Superior temporal gyrus (tissue), 1 donor: ENCODE measurements around the gene UMPS.

Experiments used
- DNase-seq: peaks from one replicate; pipeline ENCODE4 v3.0.0-alpha.2; 2016; ENCODE audit errors: extremely low spot score

The UMPS gene

DNA sequence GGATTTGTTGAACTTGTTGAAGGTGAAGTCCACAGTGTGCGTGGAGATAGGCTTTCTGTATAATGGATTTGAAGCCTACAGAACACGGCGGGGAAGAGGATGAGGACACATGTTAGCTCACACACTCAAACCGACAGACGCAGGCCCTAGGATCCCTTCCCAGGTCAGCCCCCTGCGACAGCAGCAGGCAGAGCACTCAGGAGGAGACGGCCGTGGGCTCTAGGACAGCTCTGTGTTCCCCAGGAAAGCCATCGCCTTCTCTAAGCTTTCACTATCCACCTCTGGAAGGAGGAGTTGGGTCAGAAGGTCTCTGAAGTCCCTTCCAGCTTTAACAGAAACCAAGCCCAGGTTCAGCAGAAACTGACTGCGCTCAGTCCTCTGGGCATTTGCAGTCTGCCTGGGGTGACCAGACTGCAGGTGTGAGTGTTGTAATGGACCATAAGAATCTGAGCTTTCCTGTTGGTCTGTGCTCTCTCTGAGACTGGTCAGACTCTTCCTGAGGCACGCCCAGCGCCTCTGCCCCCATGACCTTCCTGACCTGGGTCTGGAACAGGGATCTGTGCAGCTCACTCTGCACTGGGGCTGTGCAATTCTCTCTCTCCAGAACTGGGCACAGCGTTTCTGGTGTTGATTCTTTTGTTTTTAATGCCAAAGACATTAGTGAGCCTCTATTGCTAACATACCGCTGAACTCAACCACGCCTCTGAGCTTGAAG lies 33.5 kb downstream of the UMPS start:
- no peak for DNase-seq

DNA sequence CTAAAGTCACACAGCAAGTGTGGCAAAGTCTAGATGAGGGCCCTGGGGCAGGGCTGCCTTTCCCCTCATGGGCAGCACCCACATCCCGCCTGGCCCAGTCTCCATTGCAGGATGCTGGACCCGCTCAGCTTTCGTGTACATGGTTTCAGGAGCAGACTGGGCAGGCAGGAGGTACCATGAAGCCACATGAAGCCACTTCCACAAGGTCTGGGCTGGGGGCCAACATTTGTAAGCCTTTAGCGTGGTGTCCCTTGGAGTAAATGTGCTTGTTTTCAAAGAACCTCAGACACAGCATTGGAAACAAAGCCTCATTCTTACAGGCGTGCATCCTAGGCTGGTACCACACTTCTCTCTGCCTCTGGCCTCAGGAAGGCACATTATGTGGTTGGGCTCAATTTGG lies 34.5 kb downstream of the UMPS start:
- no peak for DNase-seq

DNA sequence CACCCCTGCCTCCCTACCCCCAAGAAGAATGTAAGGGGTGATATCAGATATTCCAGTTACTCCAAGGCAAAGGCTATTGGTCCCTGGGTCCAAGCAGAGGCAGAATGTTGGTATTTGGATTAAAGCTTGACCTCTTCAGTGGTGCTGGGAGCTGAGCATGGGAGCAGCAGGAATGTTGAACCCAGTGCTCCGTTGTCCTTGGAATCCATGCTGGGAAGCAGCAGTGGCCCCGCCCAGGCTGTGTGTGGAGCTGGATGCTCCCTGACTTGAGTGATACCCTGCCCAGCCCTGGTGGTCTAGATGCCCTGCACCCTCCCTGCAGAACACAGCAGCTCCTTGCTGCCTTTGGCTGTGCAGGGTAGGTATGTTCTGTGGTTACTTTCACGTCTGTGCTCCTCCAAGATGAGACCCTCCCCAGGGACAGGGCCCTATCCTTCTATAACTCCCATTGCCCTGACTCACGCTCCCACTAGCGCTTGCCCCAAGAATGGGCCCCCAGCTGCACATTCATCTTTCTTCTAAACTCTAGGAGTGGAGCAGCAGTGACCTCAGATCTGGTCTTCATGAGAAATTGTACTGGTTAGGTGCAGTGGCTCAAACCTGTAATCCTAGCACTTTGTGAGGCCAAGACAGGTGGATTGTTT lies 35.1 kb downstream of the UMPS start:
- no peak for DNase-seq

DNA sequence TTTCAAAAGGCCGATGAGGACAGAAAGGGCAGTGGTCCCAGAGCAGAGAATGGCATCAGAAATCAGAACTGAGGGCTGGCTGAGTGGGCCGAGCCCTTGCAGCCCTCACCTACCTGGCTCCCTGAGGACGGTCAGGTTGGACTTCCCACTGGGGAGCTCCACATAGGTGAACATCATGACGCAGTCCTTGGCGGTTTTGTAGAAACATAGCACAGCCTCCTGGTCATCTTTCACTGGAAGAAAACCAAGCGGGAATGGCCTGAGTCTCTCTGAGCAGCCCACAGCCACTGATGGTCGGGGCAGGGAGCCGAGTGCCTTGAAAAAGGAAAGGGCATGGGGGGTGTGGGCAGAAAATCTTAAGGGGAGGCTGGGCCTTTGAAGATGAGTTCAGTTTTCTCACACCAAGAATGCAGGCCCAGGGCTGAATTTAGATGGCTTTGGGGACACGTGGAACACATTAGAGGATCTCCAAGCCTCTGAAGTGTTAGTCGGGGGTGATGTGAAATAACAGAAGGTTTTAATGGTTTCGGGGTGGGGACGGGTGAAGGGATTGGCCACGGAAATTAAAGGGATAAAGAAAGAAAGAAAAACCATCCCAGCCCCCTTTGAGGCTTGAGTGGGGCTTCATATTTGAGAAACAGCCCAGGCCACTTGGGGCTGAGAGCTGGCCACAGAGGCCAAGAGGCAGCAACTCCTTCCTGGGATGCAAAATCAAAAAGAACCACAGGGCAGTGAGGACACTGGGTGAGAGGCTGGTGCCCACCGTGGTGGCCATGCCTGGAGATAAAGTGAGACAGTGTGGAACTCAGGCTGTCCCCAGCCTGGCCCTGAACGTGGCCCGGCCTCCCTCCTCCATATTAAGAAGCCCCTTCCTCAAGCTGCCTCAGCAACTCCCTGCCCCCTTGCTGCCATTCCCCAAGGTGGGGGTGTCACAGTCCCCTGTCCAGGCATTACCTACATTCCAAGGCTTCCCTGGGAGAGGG lies 36.2 kb downstream of the UMPS start:
- no peak for DNase-seq

DNA sequence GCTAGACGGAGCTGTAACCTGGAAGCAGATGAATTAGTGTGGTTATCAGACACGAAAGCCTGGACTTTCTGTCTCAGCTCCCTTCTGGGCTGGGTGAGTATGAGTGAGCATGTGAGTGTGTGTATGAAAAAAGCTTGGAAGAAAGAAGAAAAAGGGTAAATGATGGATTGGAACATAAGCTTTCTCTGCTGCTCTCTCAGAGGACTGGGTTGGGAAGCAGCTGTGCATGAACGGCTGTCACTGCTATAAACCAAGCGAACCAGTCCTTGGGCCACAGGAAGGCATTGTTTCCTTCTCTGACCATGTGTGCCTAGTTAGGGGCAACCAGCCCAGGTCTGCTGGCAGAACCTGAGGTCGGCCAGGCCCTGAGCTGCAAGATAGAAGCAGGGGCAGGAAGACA lies 37.0 kb downstream of the UMPS start:
- DNase-seq: no peak

DNA sequence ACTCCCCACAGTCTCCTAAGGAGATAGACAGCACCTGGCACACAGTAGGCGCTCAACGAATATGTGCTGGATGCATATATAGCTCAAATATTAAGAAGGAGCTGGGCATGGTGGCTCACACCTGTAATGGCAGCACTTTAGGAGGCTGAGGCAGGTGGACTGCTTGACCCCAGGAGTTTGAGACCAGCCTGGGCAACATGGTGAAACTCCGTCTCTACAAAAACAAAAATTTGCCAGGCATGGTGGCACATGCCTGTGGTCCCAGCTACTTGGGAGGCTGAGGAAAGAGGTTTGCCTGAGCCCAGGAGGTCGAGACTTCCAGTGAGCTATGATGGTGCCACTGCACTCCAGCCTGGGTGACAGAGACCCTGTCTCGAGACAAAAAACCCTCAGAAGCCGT lies 37.4 kb downstream of the UMPS start:
- DNase-seq: no peak

DNA sequence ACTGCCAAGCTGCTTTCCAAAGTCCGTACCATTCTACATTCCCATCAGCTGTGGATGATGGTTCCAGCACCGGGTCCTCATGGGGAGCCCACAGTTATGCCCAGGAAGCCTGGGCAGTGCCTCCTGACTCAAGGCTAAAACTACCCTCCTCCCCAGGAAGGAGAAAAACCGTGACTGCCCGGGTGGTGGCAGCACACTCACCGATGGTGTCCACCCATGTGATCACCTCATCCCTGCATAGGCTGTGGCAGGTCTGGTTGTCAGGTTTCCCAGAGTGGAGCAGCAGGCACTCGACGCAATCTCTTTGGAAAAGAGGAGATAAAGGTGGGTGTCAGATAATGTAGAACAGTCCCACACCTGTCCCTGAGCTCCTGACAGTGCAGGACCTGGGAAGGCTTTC lies 38.6 kb downstream of the UMPS start:
- DNase-seq: no peak

DNA sequence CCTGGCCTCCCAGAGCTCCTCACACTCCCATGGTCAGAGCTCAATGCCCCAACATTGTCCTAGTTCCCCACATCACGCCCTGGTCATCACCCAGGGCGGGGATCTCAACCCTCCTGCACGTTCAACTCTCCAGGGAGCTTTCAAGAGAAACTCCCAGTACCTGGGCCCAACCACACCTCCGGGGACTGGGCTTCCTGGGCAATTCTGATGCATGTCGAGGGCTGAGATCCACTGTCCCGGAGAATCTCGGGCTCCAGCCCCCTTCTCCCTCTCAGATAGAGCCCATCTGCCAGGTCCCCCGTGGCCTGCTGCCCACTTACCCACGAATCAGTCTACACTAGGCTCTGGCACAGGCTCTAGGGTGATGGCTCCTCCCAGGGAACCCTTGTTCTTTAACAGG lies 39.2 kb downstream of the UMPS start:
- DNase-seq: no peak

DNA sequence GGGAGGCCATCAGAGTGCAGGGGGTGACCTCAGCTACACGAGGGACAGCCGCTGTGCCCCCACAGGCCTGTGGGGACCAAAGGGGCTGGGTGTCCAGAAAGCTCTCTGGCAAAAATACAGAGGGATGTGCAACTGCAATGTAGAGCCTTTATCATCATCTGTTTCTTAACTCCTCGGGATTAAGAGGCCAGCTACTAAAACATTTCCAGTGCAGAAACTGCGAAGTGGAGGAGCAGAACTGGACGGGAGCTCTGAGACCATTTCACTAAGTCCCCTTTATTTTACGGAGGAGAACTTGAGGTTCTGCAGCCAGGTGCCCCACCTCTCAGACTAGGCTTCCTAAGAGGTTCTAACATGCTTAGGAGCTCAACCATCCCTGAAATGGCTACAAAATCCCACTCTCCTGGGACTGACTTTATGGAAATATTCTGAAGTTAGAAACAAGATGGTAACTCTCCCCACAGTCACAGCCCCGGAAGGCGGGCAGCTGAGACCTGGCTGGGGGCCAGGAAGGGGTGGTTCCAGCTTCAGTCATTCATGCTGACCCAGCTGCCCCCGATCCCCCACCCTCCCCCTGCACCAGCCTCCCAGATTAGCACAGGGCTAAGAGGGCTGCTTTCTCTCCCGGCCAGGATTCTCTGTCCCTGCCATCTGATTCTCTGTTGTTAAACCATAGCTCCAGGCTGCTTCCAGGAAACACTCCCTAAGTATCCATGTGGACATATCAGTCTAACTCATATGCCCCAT lies 40.3 kb downstream of the UMPS start:
- peak; percentile 33 for DNase-seq

DNA sequence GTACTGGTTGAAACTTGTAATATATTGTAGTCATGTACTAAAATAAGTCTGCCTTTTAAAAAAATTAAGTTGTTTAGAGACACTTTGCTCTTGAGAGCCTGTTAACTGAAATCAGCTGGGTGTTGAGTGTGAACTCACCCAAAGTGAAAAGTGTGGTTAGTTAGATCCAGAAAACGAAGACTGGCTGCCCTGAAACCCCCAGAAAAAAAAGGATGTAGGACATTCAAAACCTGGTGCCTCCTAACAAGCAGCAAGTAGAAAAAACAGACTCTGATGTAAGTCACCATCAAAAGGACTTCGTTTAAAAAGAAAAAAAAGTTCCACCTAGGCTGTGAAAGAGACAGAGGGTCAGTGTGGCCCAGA lies 40.8 kb downstream of the UMPS start:
- no peak for DNase-seq

DNA sequence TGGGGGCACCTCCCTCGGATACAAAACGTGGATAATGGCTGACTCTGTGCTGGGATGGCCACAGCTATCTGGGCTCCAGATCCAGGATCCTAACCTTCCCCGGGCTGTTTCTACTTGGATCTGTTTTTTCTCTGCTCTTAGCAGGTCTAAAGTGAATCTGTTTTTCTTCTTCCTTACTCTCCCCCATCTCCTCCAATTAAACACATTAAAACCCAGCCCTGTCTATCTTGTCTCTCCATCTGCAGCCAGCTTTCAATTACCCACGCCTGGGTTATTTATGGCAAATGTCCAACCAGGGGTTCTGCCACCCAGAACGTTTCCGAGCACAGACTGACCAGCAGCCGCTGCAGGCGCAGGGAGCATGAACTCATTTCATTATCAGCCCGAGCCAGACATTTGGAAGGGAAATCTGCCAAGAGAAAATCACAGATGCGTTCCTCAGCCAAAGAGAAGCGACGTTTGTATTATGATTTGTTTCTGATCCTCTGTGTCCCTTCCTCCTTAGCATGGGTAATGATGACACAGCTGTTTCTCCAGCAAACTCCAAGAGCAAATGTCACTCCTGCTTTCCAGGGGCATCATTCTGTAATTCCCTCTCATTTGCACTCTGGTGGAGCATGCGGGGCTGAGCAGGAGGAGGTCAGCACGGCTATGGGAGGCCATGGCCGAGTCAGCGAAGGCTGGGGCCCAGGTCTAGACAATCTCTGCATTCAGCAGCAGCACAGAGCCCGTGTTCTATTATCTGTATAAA lies 42.0 kb downstream of the UMPS start:
- DNase-seq: peak; percentile 85

DNA sequence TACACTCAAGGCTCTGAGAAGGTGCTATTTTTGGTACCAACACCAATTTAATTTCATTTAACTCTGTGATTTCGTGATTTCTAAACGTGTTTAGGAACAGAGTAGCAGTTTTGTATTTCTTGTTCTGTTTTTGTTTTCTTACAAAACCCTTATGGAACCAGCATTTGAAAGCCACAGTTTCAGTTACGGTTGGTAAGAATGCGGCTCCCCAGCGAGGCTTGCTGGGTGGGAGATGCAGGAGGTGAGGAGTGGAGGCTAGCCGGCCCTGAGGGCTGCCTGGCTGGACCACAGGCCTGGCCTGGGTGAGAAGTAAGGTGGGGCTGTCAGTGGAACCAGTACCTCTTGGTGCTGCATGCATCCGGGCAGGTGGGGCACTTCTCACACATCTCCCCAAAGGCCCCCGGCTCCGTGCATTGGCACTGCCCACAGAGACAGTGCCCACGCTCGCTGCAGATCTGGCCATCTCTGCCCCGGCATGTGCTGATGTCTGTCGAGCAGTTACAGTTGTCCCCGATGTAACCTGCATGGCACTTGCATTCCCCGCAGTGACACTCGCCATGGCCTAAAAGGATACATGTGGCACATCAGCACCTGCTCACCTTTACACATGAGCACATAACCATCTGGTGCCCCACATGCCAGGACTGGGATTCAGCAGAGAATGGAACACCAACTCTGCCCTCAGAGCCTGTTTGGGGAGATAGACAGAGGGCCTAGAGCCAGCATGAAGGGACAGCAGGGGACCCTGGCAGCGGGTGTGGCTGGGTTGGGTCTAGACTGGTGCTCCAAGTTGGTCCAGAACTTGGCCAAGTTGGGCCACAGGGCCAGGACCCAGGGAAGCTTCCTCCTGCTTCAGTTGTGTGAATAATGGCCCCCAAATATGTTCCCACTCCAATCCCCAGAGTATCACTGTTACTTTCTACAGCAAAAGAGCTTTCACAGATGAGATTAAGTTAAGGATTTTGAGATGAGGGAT lies 43.4 kb downstream of the UMPS start:
- no peak for DNase-seq

DNA sequence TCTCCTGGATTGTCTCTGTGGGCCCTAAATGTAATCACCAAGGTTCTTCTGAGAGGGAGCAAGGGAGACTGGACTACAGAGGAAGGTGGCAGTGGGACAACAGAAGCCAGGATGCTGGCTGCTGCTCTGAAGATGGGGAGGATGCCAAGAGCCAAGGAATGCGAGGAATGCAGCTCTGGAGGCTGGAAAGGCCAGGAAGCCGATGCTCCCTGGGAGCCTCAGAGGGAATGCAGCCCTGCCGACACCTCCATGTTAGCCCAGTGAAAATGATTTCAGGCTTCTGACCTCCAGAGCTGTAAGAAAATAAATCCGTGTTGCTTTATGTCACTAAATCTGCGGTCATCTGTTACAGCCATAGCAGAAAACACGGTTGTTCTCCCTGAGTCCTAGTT lies 44.1 kb downstream of the UMPS start:
- DNase-seq: no peak

DNA sequence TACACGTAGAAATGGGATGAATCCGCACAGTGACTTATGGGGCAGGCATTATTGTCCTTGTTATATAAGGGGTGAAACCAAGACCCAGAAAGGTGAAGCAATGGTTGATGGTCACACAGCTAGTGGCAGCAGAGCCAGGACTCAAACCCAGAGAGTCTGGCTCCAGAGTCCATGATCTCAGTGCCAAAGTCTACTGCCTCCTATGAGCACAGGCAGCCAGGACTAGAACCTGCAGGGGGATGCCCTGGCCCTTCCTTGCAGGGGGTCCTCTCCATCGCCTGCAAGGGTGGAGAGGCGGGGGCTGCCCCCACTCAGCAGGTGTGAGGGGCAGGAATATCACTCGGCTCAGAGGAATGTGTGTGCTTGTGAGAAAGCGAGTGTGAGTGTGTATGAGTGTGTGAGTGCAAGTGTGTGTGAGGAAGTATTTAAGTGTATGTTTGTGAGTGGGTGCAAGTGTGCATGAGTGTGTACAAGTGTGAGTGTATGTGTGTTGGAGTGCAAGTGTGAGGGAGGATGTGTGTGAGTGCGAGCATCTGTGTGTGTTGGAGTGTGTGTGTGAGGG lies 44.7 kb downstream of the UMPS start:
- no peak for DNase-seq

DNA sequence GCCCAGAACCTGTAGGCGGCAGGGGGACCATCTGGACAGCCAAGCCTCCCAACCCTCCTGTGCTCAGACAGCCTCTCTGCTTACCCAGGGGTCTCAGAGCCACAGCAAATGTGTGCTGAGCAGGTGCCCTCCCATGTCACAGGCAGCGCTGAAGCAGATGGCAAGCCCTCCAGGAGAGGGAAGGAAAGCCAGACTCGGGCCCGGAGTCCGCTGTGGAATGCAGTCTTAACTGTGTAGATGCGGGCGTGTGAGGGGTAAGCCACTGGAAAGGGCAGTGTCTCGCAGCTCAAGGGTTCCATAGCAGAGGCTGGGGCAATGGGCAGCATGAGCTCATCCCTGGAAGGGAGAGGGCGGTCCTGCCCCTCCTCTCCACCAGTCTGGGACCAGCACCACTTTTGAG lies 45.6 kb downstream of the UMPS start:
- DNase-seq: no peak

DNA sequence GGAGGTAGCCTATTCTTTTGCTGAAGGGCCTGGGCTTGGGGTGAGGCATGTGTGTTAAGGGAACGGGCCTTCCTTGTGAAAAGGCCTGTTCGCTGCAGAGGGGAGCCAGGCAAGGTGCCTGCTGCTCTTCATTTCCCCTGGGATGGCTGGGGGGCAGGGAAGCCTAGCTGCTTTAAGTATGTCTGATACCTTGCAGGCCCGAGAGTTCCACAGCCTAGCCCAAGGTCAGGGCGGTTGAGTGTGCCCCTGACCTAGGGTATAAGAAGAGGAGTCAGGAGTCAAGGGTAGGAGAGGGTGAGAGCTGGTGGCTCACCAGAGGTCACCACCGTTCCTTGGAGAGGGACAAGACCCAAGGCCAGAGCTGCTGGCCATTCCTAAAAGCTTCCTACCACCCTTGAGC lies 46.6 kb downstream of the UMPS start:
- no peak for DNase-seq

DNA sequence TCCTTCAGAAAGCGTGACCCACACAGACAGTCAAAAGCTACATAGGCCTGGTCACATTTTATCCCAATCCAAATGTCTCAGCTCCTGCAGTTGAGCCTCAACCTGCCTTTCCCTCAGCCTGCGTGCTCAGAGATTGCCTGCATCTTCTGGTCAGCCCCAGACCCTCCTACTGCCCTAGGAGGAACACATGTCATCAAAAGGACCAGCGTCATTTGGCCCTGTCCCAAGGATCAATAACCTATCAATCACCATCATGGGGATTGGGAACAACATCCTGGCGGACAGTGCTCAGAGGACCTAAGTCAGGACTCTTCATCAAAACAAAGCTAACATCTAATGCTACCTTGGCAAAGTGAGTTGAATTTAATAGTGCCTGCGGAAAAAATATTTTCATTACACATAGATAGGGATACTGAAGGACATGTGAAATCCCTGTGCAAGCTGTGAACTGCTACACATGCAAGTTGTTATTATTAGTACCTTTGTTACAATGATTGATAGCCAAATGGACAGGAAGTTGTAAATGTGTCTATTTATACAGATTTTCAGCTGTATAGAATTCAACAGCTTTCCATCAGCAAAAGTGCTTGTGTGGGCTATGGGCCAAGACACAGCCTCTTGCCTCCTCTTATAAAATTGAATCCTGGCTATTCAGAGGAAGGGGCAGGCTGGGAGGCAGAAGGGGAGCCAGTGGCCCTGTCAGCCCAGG lies 47.7 kb downstream of the UMPS start:
- no peak for DNase-seq

DNA sequence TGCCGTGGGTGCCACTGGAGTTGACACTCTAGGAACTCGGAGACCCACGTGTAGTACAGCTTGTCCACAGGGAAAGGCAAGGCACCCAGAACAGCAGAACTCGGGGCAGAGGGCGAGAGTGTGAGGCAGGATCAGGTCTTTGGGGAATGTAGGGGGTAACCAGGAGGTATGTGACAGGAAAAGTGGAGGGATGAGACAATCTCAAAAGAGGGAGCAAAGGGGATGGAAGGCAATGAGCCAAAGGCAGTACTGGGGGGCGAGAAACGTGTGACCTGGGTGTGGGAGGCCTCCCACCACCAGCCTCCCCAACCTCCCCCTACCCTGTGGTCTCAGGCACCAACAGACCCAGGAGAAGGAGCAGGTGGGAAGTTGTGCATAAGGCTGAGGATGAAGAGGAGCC lies 48.9 kb downstream of the UMPS start:
- DNase-seq: no peak

DNA sequence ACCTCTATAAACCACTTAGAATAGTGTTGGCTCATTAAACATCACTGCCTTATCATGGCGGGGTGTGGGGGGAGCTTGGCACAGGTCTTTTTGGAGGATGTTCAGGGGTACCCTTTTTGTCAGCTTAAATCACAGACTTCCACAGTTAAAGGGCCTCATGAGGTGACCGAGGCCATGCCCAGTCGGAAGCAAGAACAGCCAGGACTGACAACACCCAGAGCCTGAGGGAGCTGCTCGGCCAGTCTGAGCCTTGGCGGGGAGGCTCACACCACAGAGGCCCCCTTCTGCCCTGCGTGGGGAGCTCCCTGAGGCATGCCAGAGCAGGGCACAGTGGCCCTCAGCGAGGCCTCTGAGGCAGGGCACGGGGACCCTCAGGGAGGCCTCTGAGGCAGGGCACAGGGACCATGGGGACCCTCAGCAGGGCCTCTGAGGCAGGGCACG lies 49.5 kb downstream of the UMPS start:
- DNase-seq: no peak
